SW 1271 (cell line): ENCODE measurements around the gene TBC1D10A.

Experiments
- DNase-seq, 2 experiments: peaks; one replicate each; lab custom pipeline; 2025; lab: John Stamatoyannopoulos, UW

The TBC1D10A gene

GRCh38 chr22:30299322-30299721, 27.4 kb downstream of the TBC1D10A start:
- no peak for DNase-seq

- DNase-seq: no peak
Observed at GRCh38 chr22:30297991-30298701, 28.6 kb downstream of the TBC1D10A start.

- DNase-seq: no peak
Observed at GRCh38 chr22:30297276-30297990, 29.3 kb downstream of the TBC1D10A start.

GRCh38 chr22:30296833-30297232, 29.9 kb downstream of the TBC1D10A start:
- DNase-seq: no peak

- DNase-seq: no peak
Observed at GRCh38 chr22:30296324-30296723, 30.4 kb downstream of the TBC1D10A start.

GRCh38 chr22:30295576-30295975, 31.2 kb downstream of the TBC1D10A start:
- DNase-seq: no peak

- no peak for DNase-seq
Observed at GRCh38 chr22:30294830-30295229, 31.9 kb downstream of the TBC1D10A start.

- no peak for DNase-seq
Observed at GRCh38 chr22:30294066-30294465, 32.7 kb downstream of the TBC1D10A start.

GRCh38 chr22:30293026-30293425, 33.7 kb downstream of the TBC1D10A start:
- no peak for DNase-seq

- no peak for DNase-seq
Observed at GRCh38 chr22:30292069-30292970, 34.4 kb downstream of the TBC1D10A start.

GRCh38 chr22:30291058-30291892, 35.5 kb downstream of the TBC1D10A start:
- DNase-seq: no peak

GRCh38 chr22:30290342-30291057, 36.2 kb downstream of the TBC1D10A start:
- DNase-seq: peak in 1 of 2 experiments; percentile 25

GRCh38 chr22:30289980-30290313, 36.8 kb downstream of the TBC1D10A start:
- DNase-seq: no peak

GRCh38 chr22:30289141-30289979, 37.4 kb downstream of the TBC1D10A start, which contains the start of gene CASTOR1:
Gene CASTOR1, minus strand, starts transcription at chr22:30289505. Its CDS starts 8 bp downstream, at chr22:30289497.
- peak; percentile 82 to 95 for DNase-seq

- no peak for DNase-seq
Observed at GRCh38 chr22:30288419-30289140, 38.2 kb downstream of the TBC1D10A start.

- DNase-seq: peak; percentile 58 to 70
Observed at GRCh38 chr22:30287648-30288418, 38.9 kb downstream of the TBC1D10A start.

- DNase-seq: no peak
Observed at GRCh38 chr22:30286813-30287647, 39.7 kb downstream of the TBC1D10A start.

GRCh38 chr22:30286331-30286730, 40.4 kb downstream of the TBC1D10A start:
- DNase-seq: no peak
